ENCODE results near the gene SYTL5.
"Not testable (repeated sequence)": the region's sequence is repeated elsewhere in the genome, so short reads cannot be mapped to it uniquely, and the experiment has no call there.

SYTL5 gene

DNA sequence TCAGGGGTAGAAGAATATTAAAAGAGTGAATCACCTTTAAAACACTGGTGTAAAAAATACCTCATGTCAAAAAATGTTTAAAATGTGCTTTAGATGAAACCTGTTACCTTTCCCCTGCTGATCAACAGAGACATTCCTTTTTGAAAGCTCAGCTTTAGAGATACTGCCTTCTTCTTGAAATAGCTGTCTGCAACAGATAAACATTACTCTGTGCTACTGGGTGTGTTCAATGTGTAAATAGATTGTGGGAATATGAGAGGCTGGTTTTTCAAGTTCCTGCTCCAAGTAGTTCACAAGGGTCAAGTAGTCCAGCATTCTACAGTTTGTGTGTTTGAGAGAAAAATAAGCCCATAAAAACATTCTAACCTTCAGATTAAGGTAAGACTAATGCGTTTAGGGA lies at the start of gene SYTL5:
Gene SYTL5 (plus strand): TSS at position 263 of the 400 bp plus-strand sequence. CDS start 27,337 bp downstream, outside the sequence.
- no peak for DNase-seq (ENCODE audit: low spot score)

DNA sequence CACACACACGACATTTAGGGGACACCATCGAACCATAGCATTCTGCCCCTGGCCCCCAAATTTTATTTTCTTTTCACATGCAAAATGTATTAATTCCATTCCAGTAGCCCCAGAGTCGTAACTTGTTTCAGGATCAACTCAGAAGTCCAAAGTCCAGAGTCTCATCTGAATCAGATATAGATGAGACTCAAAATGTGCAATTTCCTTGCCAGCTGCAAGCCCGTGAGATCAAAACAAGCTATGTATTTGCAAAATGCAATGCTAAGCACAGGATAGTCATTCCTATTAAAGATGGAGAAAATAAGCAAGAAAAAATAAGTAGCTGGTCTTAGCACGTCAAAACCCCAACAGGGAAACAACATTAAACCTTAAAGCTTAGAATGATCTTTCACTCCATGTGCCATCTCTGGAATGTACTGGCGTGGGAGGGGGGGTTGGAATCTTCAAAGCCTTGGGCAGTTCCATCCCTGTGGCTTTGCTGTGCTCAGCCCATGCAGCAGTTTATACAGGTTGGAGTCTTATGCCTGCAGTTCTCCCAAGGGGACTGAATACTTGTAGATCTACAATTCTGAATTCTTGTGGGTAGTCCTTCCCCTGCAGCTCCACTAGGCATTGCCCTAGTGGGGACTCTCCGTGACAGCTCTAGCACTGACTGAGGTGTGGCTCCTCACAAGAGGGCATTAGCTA lies 47.7 kb upstream of the SYTL5 start:
- no peak for DNase-seq (ENCODE audit: low spot score)

DNA sequence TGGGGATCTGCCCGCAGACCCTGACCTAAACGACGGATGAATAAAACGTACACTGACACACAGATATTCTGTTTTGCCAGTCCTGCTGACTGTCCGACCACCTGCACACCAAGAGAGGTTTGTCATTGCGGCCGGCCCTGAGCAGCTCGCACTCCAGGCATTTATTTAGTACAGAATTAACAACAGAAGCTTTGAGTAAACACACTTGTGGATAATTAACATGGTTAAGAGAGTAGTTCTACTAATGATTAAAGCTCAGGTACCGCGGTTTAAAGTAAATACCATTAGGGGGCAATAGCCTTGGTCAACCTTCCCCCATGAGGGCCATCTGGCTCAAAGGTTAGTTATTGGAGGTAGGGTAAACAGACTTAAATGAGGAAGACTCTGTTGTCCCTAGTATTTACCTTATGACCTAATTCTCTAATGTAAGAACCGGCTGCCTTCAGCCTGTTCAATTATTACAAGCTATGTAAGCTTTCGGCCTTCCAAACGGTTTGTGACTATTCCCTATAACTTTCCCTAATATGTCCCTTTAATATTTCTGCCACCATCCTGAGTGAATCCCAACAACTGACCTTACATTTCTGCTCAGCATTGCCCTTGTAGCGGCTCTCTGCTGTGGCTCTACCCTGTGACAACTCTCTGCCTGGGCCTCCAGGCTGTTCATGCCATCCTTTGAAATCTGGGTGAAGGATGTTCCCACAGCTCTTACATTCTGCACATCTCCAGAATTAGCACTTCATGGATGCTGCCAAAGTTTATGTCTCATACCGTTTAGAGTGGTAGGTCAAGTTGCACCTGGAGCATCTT lies 46.9 kb upstream of the SYTL5 start:
- no peak for DNase-seq (ENCODE audit: low spot score)

DNA sequence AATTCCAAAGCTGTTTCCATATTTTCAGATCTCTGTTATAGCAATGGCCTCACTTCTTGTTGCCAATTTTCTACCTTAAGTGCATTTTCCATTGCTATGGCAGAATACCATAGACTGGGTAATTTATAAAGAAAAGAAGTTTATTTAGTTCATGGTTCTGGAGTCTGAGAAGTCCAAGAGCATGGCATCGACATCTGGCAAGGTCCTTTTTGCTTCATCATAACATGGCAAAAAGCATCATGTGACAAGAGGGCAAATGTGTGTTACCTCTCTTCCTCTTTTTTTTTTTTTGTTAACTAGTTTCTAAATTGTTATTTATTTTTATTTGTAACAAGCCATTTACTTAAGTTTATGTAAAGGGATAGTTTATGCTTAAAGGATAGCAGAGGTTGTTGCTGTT lies 45.2 kb upstream of the SYTL5 start:
- DNase-seq (ENCODE audit: low spot score), result no peak

DNA sequence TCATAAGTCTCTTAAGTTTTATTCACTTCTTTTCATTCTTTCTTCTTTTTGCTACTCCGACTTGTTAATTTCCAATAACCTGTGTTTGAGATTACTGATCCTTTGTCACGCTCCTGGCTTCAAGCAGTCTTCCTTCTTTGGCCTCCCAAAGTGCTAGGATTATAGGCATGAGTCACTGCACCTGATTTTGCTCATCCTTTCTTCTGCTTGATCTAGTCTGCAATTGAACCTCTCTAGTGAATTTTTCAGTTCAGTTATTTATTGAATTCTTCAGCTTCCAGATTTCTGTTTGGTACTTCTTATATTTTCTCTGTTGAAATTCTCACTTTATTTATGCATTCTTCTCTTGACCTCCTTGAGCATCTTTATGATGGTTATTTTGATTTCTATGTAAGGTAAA lies 38.6 kb upstream of the SYTL5 start:
- DNase-seq (ENCODE audit: low spot score), result no peak

DNA sequence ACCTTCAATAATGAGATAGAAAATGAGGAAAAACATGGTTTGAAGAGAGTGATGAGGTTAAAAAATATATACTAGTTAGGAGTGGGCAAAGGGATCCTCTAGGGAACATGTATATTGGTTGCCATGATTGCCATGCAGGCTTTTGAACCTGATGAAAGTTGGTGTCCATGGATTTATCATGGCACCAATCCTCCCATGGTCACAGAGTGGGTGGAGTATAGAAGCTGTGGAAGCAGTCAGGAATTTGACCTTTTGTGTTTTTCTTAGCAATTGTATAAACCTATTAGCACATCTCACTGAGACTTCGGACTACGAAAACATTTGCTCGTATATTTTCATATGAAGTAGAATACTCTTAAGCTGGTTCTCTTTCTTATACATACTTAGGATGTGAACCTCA lies 30.9 kb upstream of the SYTL5 start:
- no peak for DNase-seq (ENCODE audit: low spot score)

DNA sequence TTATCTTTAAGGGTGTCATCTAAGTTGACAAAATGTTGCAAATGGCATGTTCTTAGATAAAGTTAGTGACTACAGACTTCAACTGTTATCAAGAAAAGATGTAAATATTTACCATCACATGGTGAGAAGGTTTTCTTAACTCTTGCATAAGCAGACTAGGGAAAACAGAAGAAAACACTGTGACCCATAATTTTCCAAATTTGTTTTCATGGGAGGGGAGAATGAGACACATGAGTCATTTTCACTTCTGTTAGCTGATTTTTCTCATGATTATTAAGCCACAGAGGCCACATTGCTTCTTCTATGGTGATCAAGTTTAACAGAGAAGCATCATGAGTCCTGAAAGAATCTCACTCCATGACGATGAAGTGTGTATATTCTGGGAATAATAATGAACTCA lies 30.2 kb upstream of the SYTL5 start:
- no peak for DNase-seq (ENCODE audit: low spot score)

DNA sequence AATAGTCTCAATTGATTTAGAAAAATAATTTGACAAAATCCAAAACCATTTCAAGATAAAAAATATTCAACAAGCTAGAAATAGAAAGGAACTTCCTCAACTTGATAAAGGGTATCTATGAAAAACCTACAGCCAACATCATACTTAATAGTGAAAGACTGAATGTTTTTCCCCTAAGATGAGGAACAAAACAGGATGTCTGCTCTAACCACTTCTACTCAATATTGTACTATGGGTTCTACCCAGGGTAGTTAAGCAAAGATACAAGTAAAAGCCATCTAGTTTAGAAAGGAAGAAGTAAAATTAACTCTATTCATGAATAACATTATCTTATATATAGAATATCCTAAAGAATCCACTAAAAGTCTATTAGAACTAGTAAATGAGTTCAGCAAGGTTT lies 21.5 kb upstream of the SYTL5 start:
- DNase-seq (ENCODE audit: low spot score), result no peak

DNA sequence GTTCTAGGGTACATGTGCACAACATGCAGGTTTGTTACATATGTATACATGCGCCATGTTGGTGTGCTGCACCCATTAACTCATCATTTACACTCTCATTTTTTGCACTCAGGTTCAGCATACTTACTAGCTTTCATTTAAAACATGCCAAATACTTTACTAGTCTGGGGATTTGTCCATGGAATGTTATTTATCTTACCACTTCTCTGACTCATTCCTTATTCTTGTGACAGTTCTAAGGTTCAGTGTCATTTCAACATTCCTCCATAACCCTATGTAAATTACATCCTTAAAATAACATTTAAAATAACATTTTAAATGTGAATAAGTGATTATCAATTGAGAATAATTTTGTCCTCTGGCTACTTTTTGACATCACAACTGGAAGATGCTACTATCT lies 19.5 kb upstream of the SYTL5 start:
- no peak for DNase-seq (ENCODE audit: low spot score)

DNA sequence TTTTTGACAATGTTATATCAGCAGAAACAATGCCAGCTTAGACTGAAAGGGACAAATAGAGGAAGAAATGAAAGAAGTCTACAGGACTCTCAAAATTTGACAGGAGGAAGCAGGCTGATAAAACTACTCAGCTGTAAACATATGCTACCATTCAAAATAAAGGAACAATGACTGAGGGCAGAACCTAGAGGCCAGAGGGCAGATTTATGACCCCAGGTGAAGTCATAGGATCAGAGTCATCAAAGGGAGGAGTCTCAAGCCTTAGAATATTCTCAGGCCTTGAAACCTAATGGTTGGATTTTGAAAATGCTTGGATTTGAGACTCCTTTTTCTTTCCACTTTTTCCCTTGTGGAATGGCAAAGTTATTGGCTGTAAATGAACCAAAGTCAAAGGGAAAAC lies 17.0 kb upstream of the SYTL5 start:
- no peak for DNase-seq (ENCODE audit: low spot score)

DNA sequence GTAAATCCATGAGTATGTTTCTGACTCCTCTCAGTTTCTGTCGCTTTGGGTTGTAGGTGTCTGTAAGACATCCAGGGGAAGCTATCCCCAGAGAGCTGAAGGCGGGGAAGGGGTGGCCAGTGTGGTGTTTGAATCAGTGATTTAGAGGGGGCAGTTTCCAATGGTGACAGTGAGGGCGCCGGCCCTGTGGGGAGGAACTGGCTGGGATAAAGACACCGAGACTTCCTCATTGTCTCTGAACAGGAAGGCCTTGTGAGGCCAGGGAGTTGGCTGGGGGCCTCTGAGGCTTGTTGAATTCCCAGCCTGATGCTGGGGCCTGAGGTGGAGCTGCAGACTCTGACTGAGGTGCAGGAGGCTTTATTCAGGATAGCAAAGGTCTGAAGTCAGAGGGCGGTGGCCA lies 15.1 kb upstream of the SYTL5 start:
- DNase-seq (ENCODE audit: low spot score), result not testable (repeated sequence)

DNA sequence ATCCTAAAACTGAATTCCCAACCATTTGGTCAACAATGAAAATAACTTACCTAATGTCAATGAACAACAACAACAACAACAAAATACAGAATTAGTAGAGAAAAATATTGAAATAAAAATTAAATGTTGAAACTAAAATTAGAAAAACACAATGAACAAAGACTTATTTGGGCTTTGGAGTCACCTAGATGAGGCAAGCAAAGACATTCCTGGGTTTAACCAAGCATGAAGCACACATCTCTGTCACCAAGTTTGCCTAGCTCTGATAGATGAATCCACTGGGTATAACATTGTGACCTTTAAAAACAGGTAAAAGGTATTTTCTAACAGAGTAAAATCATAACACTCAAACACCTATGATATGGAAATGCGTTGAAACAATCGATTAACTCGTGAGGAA lies 13.2 kb upstream of the SYTL5 start:
- no peak for DNase-seq (ENCODE audit: low spot score)

DNA sequence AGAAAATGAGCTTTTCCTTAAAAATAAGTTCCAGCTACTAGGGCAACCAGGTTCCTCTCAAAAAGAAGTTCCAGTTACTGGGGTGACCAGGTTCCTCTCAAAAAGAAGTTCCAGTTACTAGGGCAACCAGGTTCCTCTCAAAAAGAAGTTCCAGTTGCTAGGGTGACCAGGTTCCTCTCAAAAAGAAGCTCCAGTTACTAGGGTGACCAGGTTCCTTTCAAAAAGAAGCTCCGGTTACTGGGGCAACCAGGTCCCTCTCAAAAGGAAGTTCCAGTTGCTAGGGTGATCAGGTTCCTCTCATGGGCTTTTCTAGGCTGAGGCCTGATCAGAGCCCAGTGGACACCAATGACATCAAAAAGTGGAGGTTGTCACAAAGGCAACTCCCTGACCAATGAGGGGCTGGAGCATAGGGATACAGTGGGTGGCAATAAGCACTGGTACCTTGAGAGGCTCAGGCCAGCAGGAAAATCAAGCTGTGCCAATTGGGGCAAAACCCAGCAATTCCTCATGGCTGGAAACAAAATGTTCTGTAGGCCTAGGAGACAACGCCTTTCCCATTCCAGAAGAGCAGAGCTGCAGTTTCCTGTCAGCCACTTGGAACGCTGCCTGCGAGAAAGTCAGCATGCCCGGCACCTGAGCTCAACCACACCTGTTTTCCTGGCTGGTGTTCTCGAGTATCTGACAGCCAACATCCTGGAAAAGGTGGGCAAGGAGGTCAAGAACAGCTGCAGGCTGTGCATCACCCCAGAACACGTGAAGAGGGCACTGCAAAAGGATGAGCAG lies 12.3 kb upstream of the SYTL5 start:
- no peak for DNase-seq (ENCODE audit: low spot score)

DNA sequence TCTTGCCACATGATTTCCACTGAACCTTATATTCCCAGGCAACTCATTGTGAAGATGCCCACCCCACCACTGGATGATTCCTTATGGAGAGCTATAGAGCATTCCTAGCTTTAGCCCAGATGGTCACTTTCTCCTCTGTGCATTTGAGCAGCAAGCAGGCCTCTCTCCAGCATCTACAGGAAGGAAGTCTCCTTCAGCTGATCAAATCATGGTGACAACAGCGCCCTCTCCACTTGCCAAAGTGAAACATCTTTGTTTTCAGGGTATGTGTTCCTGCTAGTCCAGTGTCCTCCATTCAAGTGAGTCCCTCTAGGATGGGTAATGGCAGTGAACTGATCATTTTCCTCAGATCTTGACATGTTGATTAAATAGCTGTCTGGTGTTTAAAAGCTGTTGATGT lies 10.9 kb upstream of the SYTL5 start:
- DNase-seq (ENCODE audit: low spot score), result no peak

DNA sequence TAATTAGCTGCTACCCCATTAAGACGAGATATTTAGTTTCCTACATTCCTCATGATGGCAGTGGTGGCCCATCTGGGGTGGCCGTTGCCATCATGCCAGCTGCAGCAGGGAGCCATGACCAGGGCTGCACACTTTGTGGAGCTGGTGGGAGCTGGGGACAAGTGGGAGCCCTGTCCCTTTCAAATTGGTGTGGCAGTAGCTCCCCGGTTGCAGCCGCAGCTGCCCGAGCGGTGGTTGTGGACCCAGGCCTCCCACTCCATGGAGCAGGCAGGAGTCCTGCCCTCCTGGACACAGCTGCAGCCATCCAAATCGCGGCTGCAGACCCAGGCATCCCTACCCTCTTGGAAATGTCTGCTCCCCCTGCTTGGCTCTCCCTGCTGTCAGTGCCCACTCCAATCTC lies 9.3 kb upstream of the SYTL5 start:
- no peak for DNase-seq (ENCODE audit: low spot score)

DNA sequence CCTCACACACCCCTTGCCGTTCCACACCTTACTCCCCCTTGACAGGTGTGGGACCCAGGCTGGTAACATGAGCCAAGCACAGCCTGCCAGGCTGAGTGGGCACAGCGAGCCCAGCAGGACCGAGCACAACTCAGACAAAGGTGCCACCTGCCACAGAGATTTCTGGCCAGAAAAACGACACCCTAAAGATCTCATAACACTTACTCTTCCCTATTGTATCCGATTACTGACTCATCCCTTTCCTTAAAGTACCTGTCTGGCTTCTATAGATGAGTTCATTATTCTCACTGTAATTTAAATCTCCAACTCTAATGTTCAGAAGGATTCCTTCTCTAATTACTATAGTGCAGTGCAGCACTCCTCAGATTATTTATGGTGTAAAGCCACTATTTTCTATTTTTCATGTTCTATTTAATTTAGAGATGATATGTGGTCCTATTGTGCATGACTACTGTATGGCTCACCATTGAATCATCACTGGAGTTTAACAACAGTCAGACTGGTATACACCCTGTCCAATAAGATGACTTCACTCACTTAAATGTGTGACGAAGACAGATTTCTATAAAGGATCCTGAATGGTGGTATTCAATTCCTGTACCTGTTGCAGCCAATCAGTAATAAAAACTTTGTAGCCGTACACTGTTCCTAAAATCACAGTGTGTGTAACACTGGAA lies 7.6 kb upstream of the SYTL5 start:
- no peak for DNase-seq (ENCODE audit: low spot score)

DNA sequence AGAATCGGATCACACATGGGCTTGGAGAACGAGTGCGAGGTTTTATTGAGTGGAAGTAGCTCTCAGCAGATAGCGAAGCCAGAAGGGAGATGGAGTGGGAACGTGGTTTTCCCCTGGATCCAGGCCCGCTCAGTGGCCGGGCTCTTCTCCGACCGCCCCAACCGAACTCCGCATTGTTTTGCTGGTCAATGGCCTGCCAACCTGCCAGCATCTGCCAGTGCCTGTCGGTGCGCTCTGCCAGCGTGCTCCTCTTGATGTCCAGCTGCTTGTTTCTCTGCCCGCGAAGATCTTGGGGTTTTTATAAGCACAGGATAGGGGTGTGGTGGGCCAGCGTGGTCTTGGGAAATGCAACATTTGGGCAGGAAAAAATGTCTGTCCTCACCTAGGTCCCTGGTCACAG lies 5.6 kb upstream of the SYTL5 start:
- DNase-seq (ENCODE audit: low spot score), result no peak

DNA sequence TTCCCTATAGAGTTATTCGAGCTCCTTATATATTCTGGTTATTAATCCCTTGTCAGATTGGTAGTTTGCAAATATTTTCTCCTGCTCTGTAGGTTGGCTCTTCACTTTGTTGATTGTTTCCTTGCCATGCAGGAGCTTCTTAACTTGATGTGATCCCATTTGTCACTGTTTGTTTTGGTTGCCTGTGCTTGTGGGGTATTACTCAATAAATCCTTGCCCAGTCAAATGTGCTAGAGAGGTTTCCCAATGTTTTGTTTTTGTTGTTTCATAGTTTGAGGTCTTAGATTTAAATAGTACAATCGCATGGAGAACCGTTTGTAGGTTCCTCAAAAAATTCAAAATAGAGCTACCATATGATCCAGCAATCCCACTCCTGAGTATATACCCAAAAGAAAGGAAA lies 2.3 kb upstream of the SYTL5 start:
- DNase-seq (ENCODE audit: low spot score), result no peak

DNA sequence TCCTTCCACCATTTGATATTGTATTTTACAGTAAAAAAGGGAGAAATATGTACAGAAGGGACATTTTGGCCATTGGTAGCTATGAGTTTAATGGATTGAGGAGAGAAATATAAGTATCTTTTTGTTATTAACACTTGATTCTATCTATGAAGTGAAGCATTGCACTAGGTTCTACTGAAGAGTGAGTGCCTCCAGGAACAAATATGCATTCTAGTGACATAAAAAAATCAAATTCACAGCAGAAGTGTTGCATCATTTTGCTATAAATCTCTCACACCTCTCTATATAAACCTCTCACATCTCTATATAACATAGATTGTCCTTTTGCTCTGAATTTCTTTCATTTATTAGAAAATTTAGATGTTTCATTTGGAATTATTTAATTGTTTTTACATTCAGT lies 425 bp downstream of the SYTL5 start:
- DNase-seq (ENCODE audit: low spot score), result no peak

DNA sequence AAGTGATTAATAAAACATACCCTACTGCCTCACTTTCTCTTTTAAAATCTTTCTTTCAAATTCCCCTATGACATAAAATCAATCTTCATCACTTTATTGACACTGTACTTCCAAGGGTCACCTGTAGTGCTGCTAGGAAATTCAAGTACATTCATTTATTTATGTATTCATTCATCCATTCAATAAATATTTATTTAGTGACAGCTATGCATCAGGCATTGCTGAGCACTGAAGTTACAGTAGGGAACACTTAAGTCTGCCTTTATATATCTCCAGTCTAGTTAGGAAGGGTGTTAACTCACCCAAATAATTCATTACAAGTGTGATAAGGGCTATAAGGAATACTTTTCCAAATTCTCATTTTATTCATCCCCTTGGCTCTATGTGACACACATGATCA lies 2.3 kb downstream of the SYTL5 start:
- no peak for DNase-seq (ENCODE audit: low spot score)

DNA sequence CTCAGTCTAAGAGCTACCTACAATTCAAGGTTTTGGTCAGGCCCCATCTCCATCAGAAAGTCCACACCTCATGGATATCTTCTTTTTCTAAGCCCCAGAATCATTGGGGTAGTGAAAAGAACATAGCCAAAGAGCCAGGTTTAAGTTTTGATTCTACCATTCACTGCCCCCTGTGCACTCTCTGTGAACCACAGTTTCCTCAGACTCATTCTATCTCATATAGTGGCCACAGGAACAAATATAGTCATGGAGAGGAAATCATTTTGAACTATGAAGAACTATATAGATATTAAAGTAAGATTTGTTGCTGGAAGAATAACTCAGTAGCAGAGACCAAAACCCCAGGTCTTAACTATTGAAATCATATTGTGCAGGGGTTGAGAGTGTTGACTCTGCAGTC lies 3.3 kb downstream of the SYTL5 start:
- DNase-seq (ENCODE audit: low spot score), result no peak

DNA sequence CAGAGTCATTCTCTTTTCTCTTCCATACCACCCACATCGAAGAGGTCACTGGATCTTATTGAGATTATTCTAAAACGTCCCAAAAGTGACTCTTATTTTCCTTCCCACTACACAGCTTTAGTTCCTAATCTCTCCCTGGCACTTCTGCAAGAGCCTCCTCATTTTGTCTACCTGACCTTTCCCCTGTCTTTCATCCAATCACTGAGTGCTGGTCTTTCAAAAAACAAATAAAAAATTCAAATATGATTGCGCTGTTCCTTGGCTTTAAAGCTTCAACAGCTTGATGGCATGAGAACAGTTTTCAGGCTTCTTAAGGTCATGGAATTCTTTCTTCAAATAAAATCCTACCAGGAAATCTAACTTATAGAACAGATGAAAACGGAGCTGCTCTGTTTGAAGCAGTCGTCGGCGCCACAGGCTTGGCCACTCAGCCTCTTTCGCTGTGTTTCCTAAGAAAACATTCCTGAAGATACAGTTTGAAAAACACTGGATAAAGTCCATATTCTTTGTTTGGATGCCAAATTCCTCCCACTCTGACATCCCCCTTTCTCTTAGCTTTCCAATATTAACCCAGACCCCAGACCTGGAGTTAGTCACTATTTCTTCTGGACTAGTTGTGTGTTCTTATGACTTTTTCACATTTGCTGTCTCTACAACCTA lies 12.5 kb downstream of the SYTL5 start:
- no peak for DNase-seq (ENCODE audit: low spot score)

Measured in putamen (tissue), 1 donor.